ENCODE measurements around the gene B3GALNT2.
"Not testable (repeated sequence)": the region's sequence is repeated elsewhere in the genome, so short reads cannot be mapped to it uniquely, and the experiment has no call there.

Gene B3GALNT2

GRCh38 chr1:235470741-235471439, 33.4 kb downstream of the B3GALNT2 start:
- no peak overlapping the region for H3K27ac ChIP-seq (ENCODE audit: low read length)
- no peak for TF ChIP-seq EZH2phosphoT487 (IDR thresholded peaks at IDR 0.05; ENCODE audit: low read length)
- TF ChIP-seq EZH2 (optimal IDR thresholded peaks at IDR 0.05; ENCODE audit: low read depth, low read length) = no peak
- no peak for TF ChIP-seq CTCF (IDR thresholded peaks at IDR 0.05; ENCODE audit: low read length)
- no peak overlapping the region for H3K4me3 ChIP-seq (ENCODE audit: low read length)
- no peak for DNase-seq
- H3F3A ChIP-seq (ENCODE audit: insufficient read depth, low read length) = no peaks in the 10 kb centered on the region
- H3K36me3 ChIP-seq (replicated peaks; ENCODE audit: insufficient read depth, low read length) = 0 out of 2 replicates have a peak, but pooled peaks cover 2% of the 10 kb centered on the region
- no peaks in the 10 kb centered on the region for H3K9me3 ChIP-seq (replicated peaks; ENCODE audit: insufficient read depth, low read length)
- H3K4me2 ChIP-seq (ENCODE audit: low read depth, low read length) = no peak overlapping the region
- no peaks in the 10 kb centered on the region for H4K20me1 ChIP-seq (ENCODE audit: insufficient read depth, low read length)
- no peaks in the 10 kb centered on the region for H3K4me1 ChIP-seq (ENCODE audit: low read length)
- H3K27me3 ChIP-seq (replicated peaks; ENCODE audit: insufficient read depth, low read length) = no peaks in the 10 kb centered on the region
- no peaks in the 10 kb centered on the region for H3K9me2 ChIP-seq (replicated peaks; ENCODE audit: insufficient read depth, low read length)
- no peak overlapping the region for H3K9ac ChIP-seq (ENCODE audit: low read length)
- no peaks in the 10 kb centered on the region for H3K79me2 ChIP-seq (ENCODE audit: low read length)
- H2AFZ ChIP-seq (ENCODE audit: low read length) = no peak overlapping the region

GRCh38 chr1:235469897-235470296, 34.4 kb downstream of the B3GALNT2 start:
- DNase-seq; H3K27ac ChIP-seq (ENCODE audit: low read length); H3K9me3 ChIP-seq (replicated peaks; ENCODE audit: insufficient read depth, low read length); H3K9ac ChIP-seq (ENCODE audit: low read length); H2AFZ ChIP-seq (ENCODE audit: low read length); H3K79me2 ChIP-seq (ENCODE audit: low read length); H3K9me2 ChIP-seq (replicated peaks; ENCODE audit: insufficient read depth, low read length); H3K36me3 ChIP-seq (replicated peaks; ENCODE audit: insufficient read depth, low read length); H3F3A ChIP-seq (ENCODE audit: insufficient read depth, low read length); H3K4me2 ChIP-seq (ENCODE audit: low read depth, low read length); H3K4me1 ChIP-seq (ENCODE audit: low read length); H3K4me3 ChIP-seq (ENCODE audit: low read length); H3K27me3 ChIP-seq (replicated peaks; ENCODE audit: insufficient read depth, low read length); H4K20me1 ChIP-seq (ENCODE audit: insufficient read depth, low read length): not testable (repeated sequence)

- TF ChIP-seq EZH2 (optimal IDR thresholded peaks at IDR 0.05; ENCODE audit: low read depth, low read length) (no peak), CTCF (IDR thresholded peaks at IDR 0.05; ENCODE audit: low read length) (no peak), EZH2phosphoT487 (IDR thresholded peaks at IDR 0.05; ENCODE audit: low read length) (no peak)
- Histone ChIP-seq H2AFZ (ENCODE audit: low read length) (no peak overlapping the region), H4K20me1 (ENCODE audit: insufficient read depth, low read length) (no peaks in the 10 kb centered on the region), H3K4me1 (ENCODE audit: low read length) (no peaks in the 10 kb centered on the region), H3K27ac (ENCODE audit: low read length) (no peak overlapping the region), H3K9me3 (replicated peaks; ENCODE audit: insufficient read depth, low read length) (no peaks in the 10 kb centered on the region), H3K9ac (ENCODE audit: low read length) (no peak overlapping the region), H3K4me3 (ENCODE audit: low read length) (no peak overlapping the region), H3K4me2 (ENCODE audit: low read depth, low read length) (no peak overlapping the region), H3F3A (ENCODE audit: insufficient read depth, low read length) (no peaks in the 10 kb centered on the region), H3K9me2 (replicated peaks; ENCODE audit: insufficient read depth, low read length) (no peaks in the 10 kb centered on the region), H3K79me2 (ENCODE audit: low read length) (no peaks in the 10 kb centered on the region), H3K36me3 (replicated peaks; ENCODE audit: insufficient read depth, low read length) (0 out of 2 replicates have a peak, but pooled peaks cover 2% of the 10 kb centered on the region), H3K27me3 (replicated peaks; ENCODE audit: insufficient read depth, low read length) (no peaks in the 10 kb centered on the region)
- no peak for DNase-seq
Measured at GRCh38 chr1:235468970-235469369, 35.3 kb downstream of the B3GALNT2 start.

- H3K36me3 ChIP-seq (replicated peaks; ENCODE audit: insufficient read depth, low read length) = 0 out of 2 replicates have a peak, but pooled peaks cover 2% of the 10 kb centered on the region
- no peaks in the 10 kb centered on the region for H3K27me3 ChIP-seq (replicated peaks; ENCODE audit: insufficient read depth, low read length)
- H3K4me2 ChIP-seq (ENCODE audit: low read depth, low read length) = no peak overlapping the region
- no peak for TF ChIP-seq CTCF (IDR thresholded peaks at IDR 0.05; ENCODE audit: low read length)
- TF ChIP-seq EZH2 (optimal IDR thresholded peaks at IDR 0.05; ENCODE audit: low read depth, low read length) = no peak
- TF ChIP-seq EZH2phosphoT487 (IDR thresholded peaks at IDR 0.05; ENCODE audit: low read length) = no peak
- H3K4me3 ChIP-seq (ENCODE audit: low read length) = no peak overlapping the region
- H2AFZ ChIP-seq (ENCODE audit: low read length) = no peak overlapping the region
- no peak for DNase-seq
- H3K9me2 ChIP-seq (replicated peaks; ENCODE audit: insufficient read depth, low read length) = no peaks in the 10 kb centered on the region
- H3K79me2 ChIP-seq (ENCODE audit: low read length) = no peaks in the 10 kb centered on the region
- H4K20me1 ChIP-seq (ENCODE audit: insufficient read depth, low read length) = no peaks in the 10 kb centered on the region
- H3K9ac ChIP-seq (ENCODE audit: low read length) = no peak overlapping the region
- no peak overlapping the region for H3K27ac ChIP-seq (ENCODE audit: low read length)
- H3K9me3 ChIP-seq (replicated peaks; ENCODE audit: insufficient read depth, low read length) = no peaks in the 10 kb centered on the region
- no peaks in the 10 kb centered on the region for H3K4me1 ChIP-seq (ENCODE audit: low read length)
- H3F3A ChIP-seq (ENCODE audit: insufficient read depth, low read length) = no peaks in the 10 kb centered on the region
Measured at GRCh38 chr1:235468004-235468403, 36.2 kb downstream of the B3GALNT2 start.
